KOPT-K1 (cell line): ENCODE measurements around the gene BTBD16.

Source experiments
- H3K27ac ChIP-seq: fragments of 200-600 bp; sonication (generic); 2 replicates; pipeline ENCODE4 v1.5.1; 2016; ENCODE audit warnings: antibody characterized with exemption, mild to moderate bottlenecking, low read depth, low read length; ENCODE audit not compliant: poor library complexity, severe bottlenecking
- H3K36me3 ChIP-seq: fragments of 200-600 bp; sonication (generic); 2 replicates; pipeline ENCODE4 v1.5.1; 2017; ENCODE audit warnings: antibody characterized with exemption, mild to moderate bottlenecking, low read length, moderate library complexity; ENCODE audit not compliant: insufficient read depth
- H3K9me3 ChIP-seq: fragments of 200-600 bp; sonication (generic); 2 replicates; pipeline ENCODE4 v1.5.1; 2017; ENCODE audit warnings: antibody characterized with exemption, low read length, mild to moderate bottlenecking; ENCODE audit not compliant: insufficient read depth, poor library complexity, severe bottlenecking

The BTBD16 gene

DNA sequence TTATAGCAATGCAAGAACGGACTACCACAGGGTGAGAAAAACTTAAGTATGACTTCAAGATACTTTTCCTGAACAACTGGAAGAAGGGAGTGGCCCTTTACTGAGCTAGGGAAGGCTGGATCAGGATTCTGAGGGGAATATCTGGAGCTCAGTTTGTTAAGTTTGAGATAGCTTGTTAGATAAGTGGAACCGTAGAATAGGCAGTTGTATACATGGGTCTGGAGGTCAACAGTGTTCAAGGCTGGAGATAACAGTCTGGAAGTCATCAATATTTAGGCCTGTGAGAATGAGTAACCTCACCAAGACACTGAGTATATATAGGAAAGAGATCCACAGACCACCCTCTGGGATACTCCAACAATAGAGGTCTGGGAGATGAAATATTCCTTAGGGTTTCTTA, 110.6 kb downstream of the BTBD16 start:
- no peaks in the 10 kb centered on the region for H3K9me3 ChIP-seq
- no peak overlapping the region for H3K27ac ChIP-seq
- H3K36me3 ChIP-seq = no peaks in the 10 kb centered on the region

DNA sequence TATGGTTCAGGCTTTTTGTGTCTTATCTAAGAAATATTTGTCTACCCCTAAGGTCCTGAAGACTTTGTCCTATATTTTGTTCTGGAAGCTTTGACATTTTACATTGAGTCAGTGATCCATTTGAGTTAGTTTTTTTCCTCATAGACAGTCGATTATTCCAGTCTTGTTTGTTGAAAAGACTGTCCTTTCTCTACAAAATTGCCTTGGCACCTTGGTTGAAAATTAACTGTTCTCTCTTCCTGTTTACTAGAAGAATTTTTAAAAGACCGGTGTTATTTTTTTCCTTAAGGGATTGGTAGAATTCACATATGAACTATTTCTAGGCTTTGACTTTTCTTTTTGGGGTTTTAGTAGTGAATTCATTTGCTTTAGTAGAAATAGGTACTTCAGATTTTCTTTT, 115.4 kb downstream of the BTBD16 start:
- Histone ChIP-seq H3K27ac (no peak overlapping the region), H3K9me3 (no peaks in the 10 kb centered on the region), H3K36me3 (no peaks in the 10 kb centered on the region)

DNA sequence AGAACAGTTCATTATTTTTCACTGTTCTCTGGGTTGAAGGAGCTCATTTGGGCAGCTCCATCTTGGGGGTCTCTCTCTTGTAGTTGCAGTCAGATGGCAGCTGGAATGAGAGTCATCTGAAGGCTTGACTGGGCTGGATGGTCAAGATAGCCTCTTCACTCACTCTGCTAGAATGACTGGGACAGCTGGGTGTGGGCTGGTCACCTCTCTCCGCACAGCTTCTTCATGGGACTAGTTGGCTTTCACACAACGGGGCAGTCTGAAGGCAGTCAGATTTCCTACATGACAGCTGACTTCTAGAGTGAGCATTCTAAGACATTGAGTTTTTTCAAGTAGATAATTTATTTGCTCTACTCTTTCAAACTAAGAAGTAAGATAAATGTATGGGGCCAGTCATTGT, 116.5 kb downstream of the BTBD16 start:
- Histone ChIP-seq H3K36me3 (no peaks in the 10 kb centered on the region), H3K9me3 (no peaks in the 10 kb centered on the region)

More for the DNA sequence above, 116.5 kb downstream of the BTBD16 start:
- no peak overlapping the region for H3K27ac ChIP-seq
